HFFc6 (cell line): ENCODE measurements around the gene HTD2. TPM values are rescaled to one million over a fixed set of nuclear protein-coding genes. Genes with fewer than 3 reads are reported as not detected.

Source experiments
- DNase-seq: peaks from one replicate; pipeline ENCODE4 v3.0.0-alpha.2; 2018
- H3K27ac Mint-ChIP-seq: 2 replicates; pipeline ENCODE4 v1.8.0; 2020; ENCODE audit warnings: mild to moderate bottlenecking, mixed read lengths
- H3K27me3 Mint-ChIP-seq: 2 replicates; pipeline ENCODE4 v1.8.0; 2021; ENCODE audit warnings: mild to moderate bottlenecking, moderate library complexity, mixed read lengths; ENCODE audit not compliant: insufficient read depth
- H3K36me3 Mint-ChIP-seq: 2 replicates; pipeline ENCODE4 v1.8.0; 2021; ENCODE audit warnings: low read depth, mixed read lengths
- H3K4me1 Mint-ChIP-seq: 2 replicates; pipeline ENCODE4 v1.8.0; 2020; ENCODE audit warnings: low read depth, mixed read lengths
- H3K4me3 Mint-ChIP-seq: 2 replicates; pipeline ENCODE4 v1.8.0; 2020; ENCODE audit warnings: mild to moderate bottlenecking, moderate library complexity, mixed read lengths
- H3K9me3 Mint-ChIP-seq: 2 replicates; pipeline ENCODE4 v1.8.0; 2020; ENCODE audit warnings: mild to moderate bottlenecking, mixed read lengths
- total RNA-seq, 6 experiments: library from RNA; stranded (reverse); fragmentation: NEBNext Ultra II Directional; extraction: Animal tissue kit (Norgen Biotek cat#: 25700); gene quantifications; 2 replicates in 1 of 6; 3 replicates in 5 of 6; pipeline ENCODE4 v1.2.3, GENCODE V29; 2021
- TF ChIP-seq, protein P1 (sequence below): fragments of 200-600 bp; sonication (generic); IDR thresholded peaks from 2 replicates; pipeline ENCODE4 v1.5.0; 2021; ENCODE audit warnings: antibody characterized with exemption, mild to moderate bottlenecking

HTD2 gene
- total RNA-seq, 6 experiments from 2014 or later = 5.1 to 8.7 (median 6.3) TPM

DNA sequence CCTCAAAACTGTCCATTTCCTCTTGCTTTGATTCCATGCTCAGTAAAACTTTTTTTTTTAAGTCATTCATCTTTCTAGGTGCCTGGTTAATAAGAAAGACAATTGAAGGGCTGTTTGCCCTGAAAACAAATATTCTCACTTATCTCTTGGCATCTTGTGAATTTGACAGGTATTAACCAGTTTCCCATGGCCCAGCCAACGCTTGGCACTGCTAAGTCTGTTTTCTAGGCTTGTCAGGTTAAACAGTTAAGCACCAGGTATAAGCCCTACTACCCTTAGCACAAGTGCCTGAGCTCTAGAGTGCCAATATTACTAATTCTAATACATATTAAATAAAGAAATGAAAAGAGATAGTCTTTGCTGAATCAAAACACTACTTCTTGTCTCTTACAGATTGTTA lies 62.7 kb downstream of the HTD2 start:
- TF ChIP-seq, protein P1, sequence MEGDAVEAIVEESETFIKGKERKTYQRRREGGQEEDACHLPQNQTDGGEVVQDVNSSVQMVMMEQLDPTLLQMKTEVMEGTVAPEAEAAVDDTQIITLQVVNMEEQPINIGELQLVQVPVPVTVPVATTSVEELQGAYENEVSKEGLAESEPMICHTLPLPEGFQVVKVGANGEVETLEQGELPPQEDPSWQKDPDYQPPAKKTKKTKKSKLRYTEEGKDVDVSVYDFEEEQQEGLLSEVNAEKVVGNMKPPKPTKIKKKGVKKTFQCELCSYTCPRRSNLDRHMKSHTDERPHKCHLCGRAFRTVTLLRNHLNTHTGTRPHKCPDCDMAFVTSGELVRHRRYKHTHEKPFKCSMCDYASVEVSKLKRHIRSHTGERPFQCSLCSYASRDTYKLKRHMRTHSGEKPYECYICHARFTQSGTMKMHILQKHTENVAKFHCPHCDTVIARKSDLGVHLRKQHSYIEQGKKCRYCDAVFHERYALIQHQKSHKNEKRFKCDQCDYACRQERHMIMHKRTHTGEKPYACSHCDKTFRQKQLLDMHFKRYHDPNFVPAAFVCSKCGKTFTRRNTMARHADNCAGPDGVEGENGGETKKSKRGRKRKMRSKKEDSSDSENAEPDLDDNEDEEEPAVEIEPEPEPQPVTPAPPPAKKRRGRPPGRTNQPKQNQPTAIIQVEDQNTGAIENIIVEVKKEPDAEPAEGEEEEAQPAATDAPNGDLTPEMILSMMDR = no peak
- no peak overlapping the region for H3K27ac Mint-ChIP-seq
- no peaks in the 10 kb centered on the region for H3K9me3 Mint-ChIP-seq
- no peak overlapping the region for H3K4me3 Mint-ChIP-seq
- peaks cover 10% of the 10 kb centered on the region for H3K4me1 Mint-ChIP-seq
- H3K36me3 Mint-ChIP-seq = peaks cover 2% of the 10 kb centered on the region; the same call in 1 of the 2 replicates
- H3K27me3 Mint-ChIP-seq = no peaks in the 10 kb centered on the region
- DNase-seq = no peak

Other genes with a start within 250 kb of the HTD2 start
- not detected for gene DNASE1L3, start 95.5 kb upstream of the HTD2 start, total RNA-seq
- 1 to 10 TPM; 6.1 to 8.9 (median 6.5) TPM for gene ABHD6, start 68.7 kb upstream of the HTD2 start, total RNA-seq
- 10 to 100 TPM; 14.5 to 19.9 (median 16.0) TPM for gene RPP14, start 275 bp upstream of the HTD2 start, total RNA-seq
- 10 to 100 TPM; 16.3 to 25.1 (median 21.1) TPM for gene PXK, start 26.4 kb downstream of the HTD2 start, total RNA-seq
- gene PDHB, start 127.3 kb downstream of the HTD2 start, total RNA-seq = 10 to 100 TPM; 85.6 to 95.7 (median 92.3) TPM
- 1 to 10 TPM; 6.4 to 9.6 (median 7.4) TPM for gene KCTD6, start 185.6 kb downstream of the HTD2 start, total RNA-seq
- gene ACOX2, start 230.7 kb downstream of the HTD2 start, total RNA-seq = 10 to 100 TPM in 5 of 6 experiments, 1 to 10 TPM in 1; 9.7 to 15.4 (median 11.8) TPM